SK-N-SH (cell line): ENCODE data around the gene ATP8B1. TPM values are rescaled to one million over a fixed set of nuclear protein-coding genes. Genes with fewer than 3 reads are reported as not detected.

Experiments
- CTCF ChIA-PET: fragments of 300-600, 350-600 bp; formaldehyde crosslinking; extraction: SDS; loops from one replicate; lab custom pipeline; 2021; lab: Yijun Ruan, JAX
- POLR2A ChIA-PET: fragments of 350-600 bp; sonication (Branson Sonifier 250); formaldehyde crosslinking; extraction: SDS; loops from one replicate; lab custom pipeline; 2020; ENCODE audit warnings: antibody characterized with exemption, inconsistent platforms; lab: Yijun Ruan, JAX
- DNase-seq: peaks from one replicate; pipeline ENCODE4 v3.0.0; 2012
- H2AFZ ChIP-seq: fragments of 200-600 bp; sonication (generic); 2 replicates; pipeline ENCODE4 v1.8.1; 2016; ENCODE audit warnings: antibody characterized with exemption, mild to moderate bottlenecking, low read depth
- H3F3A ChIP-seq: fragments of 200-600 bp; sonication (generic); replicated peaks from 2 replicates; pipeline ENCODE3; 2016; ENCODE audit warnings: antibody characterized with exemption, mild to moderate bottlenecking; ENCODE audit not compliant: insufficient read depth
- H3K27ac ChIP-seq, 2 experiments: fragments of 200-500 bp in 1 of 2; fragments of 200-600 bp in 1 of 2; sonication (Bioruptor generic) in 1 of 2; sonication (generic), shearing (Covaris generic) in 1 of 2; 2 replicates each; pipeline versions ENCODE4 v1.5.1 to v1.6.1; 2014 to 2016; ENCODE audit warnings: low read depth in 2 of 2, inconsistent platforms in 1 of 2, low read length in 1 of 2, mild to moderate bottlenecking in 1 of 2, mixed read lengths in 1 of 2
- H3K27me3 ChIP-seq: fragments of 200-600 bp; sonication (generic), shearing (Covaris generic); 2 replicates; pipeline ENCODE4 v1.6.1; 2016; ENCODE audit warnings: mixed run types; ENCODE audit not compliant: insufficient read depth
- H3K36me3 ChIP-seq, 2 experiments: fragments of 200-500 bp in 1 of 2; fragments of 200-600 bp in 1 of 2; sonication (Bioruptor generic) in 1 of 2; sonication (generic) in 1 of 2; replicated peaks in 1 of 2; 2 replicates each; pipeline versions ENCODE3 to v1.5.1; 2014 to 2016; ENCODE audit warnings: low read length in 1 of 2, mild to moderate bottlenecking in 1 of 2; ENCODE audit not compliant: insufficient read depth in 2 of 2, control insufficient read depth in 1 of 2
- H3K4me1 ChIP-seq, 2 experiments: fragments of 200-500 bp in 1 of 2; fragments of 200-600 bp in 1 of 2; sonication (Bioruptor generic) in 1 of 2; sonication (generic), shearing (Covaris generic) in 1 of 2; 2 replicates each; pipeline versions ENCODE4 v1.5.1 to v1.6.1; 2014 to 2016; ENCODE audit warnings: low read depth in 1 of 2, low read length in 1 of 2, mixed run types in 1 of 2; ENCODE audit not compliant: insufficient read depth in 2 of 2, control insufficient read depth in 1 of 2
- H3K4me2 ChIP-seq: fragments of 200-600 bp; sonication (generic), shearing (Covaris generic); 2 replicates; pipeline ENCODE4 v1.6.1; 2017; ENCODE audit warnings: mixed run types
- H3K4me3 ChIP-seq, 2 experiments: fragments of 200-500 bp in 1 of 2; fragments of 200-600 bp in 1 of 2; sonication (Bioruptor generic) in 1 of 2; sonication (generic), shearing (Covaris generic) in 1 of 2; 2 replicates each; pipeline versions ENCODE4 v1.5.1 to v1.8.1; 2014 to 2016; ENCODE audit warnings: low read depth in 2 of 2, inconsistent platforms in 1 of 2, low read length in 1 of 2, mild to moderate bottlenecking in 1 of 2, mixed read lengths in 1 of 2, moderate library complexity in 1 of 2
- H3K79me2 ChIP-seq: fragments of 200-600 bp; sonication (generic); 2 replicates; pipeline ENCODE4 v1.8.1; 2017; ENCODE audit warnings: mild to moderate bottlenecking; ENCODE audit not compliant: insufficient read depth
- H3K9ac ChIP-seq: fragments of 200-600 bp; sonication (generic); 2 replicates; pipeline ENCODE4 v1.6.1; 2017; ENCODE audit warnings: mixed run types
- H3K9me2 ChIP-seq: fragments of 200-600 bp; sonication (generic); 2 replicates; pipeline ENCODE4 v1.6.1; 2017; ENCODE audit warnings: mixed run types
- H3K9me3 ChIP-seq: fragments of 200-600 bp; sonication (generic); 2 replicates; pipeline ENCODE4 v1.6.1; 2017; ENCODE audit warnings: mixed run types, mild to moderate bottlenecking, moderate library complexity
- H4K20me1 ChIP-seq: fragments of 200-600 bp; sonication (generic); 2 replicates; pipeline ENCODE4 v1.6.1; 2017; ENCODE audit warnings: mild to moderate bottlenecking, mixed run types; ENCODE audit not compliant: insufficient read depth
- ELF1 ChIP-seq: IDR thresholded peaks from 2 replicates; pipeline ENCODE4 v1.4.0; 2012
- EZH2phosphoT487 ChIP-seq: fragments of 200-600 bp; sonication (generic); IDR thresholded peaks from 2 replicates; pipeline ENCODE4 v1.6.1; 2017; ENCODE audit warnings: low read depth, mixed run types, mild to moderate bottlenecking, antibody characterized with exemption, moderate library complexity, borderline replicate concordance
- FOXJ3 ChIP-seq: sonication (generic); formaldehyde crosslinking; IDR thresholded peaks from 2 replicates; pipeline ENCODE4 v1.5.1; 2020; ENCODE audit warnings: mild to moderate bottlenecking, missing genetic modification reagents
- MAX ChIP-seq: IDR thresholded peaks from 2 replicates; pipeline ENCODE4 v1.4.0; 2012; ENCODE audit warnings: low read depth
- MXI1 ChIP-seq: IDR thresholded peaks from 2 replicates; pipeline ENCODE4 v1.6.1; 2012; ENCODE audit warnings: mild to moderate bottlenecking, low read depth, low read length, improper control_type of control experiment
- RCOR1 ChIP-seq: fragments of 150-350 bp; IDR thresholded peaks from 2 replicates; pipeline ENCODE4 v1.6.1; 2017; ENCODE audit warnings: antibody characterized with exemption, low read length
- REST ChIP-seq: IDR thresholded peaks from 2 replicates; pipeline ENCODE4 v1.6.1; 2012; ENCODE audit warnings: mild to moderate bottlenecking, low read depth, low read length, moderate library complexity
- RXRA ChIP-seq: IDR thresholded peaks from 2 replicates; pipeline ENCODE4 v1.4.0; 2012; ENCODE audit warnings: low read depth, mild to moderate bottlenecking, borderline replicate concordance
- SIN3A ChIP-seq: IDR thresholded peaks from 2 replicates; pipeline ENCODE4 v1.6.1; 2012; ENCODE audit warnings: low read depth, mild to moderate bottlenecking, low read length, moderate library complexity, borderline replicate concordance
- TAF1 ChIP-seq: IDR thresholded peaks from 2 replicates; pipeline ENCODE4 v1.6.1; 2012; ENCODE audit warnings: low read depth, mild to moderate bottlenecking, low read length, moderate library complexity, borderline replicate concordance
- TCF12 ChIP-seq: IDR thresholded peaks from 2 replicates; pipeline ENCODE4 v1.4.0; 2012
- USF1 ChIP-seq: IDR thresholded peaks from 2 replicates; pipeline ENCODE4 v1.4.0; 2012; ENCODE audit warnings: low read depth, borderline replicate concordance
- USF2 ChIP-seq: fragments of 150-350 bp; IDR thresholded peaks from 2 replicates; pipeline ENCODE4 v1.6.1; 2017; ENCODE audit warnings: antibody characterized with exemption, low read length, low read depth, borderline replicate concordance
- YY1 ChIP-seq: IDR thresholded peaks from 2 replicates; pipeline ENCODE4 v1.4.0; 2012; ENCODE audit warnings: low read depth, mild to moderate bottlenecking
- ZBTB33 ChIP-seq: IDR thresholded peaks from 2 replicates; pipeline ENCODE4 v1.4.0; 2012; ENCODE audit warnings: low read depth, borderline replicate concordance
- WGBS: methylation state at CpG from one replicate; pipeline ENCODE4 v1.1.6; 2017; ENCODE audit warnings: low lambda C conversion rate; 5-methylcytosine and 5-hydroxymethylcytosine counted together
- polyA plus RNA-seq, 3 experiments: library from polyadenylated mRNA; depleted of rRNA; stranded (reverse); fragments of >200 nt; gene quantifications; 2 replicates each; pipeline ENCODE4 v1.2.3, GENCODE V29; 2012

The ATP8B1 gene
- polyA plus RNA-seq, 1 of the 3 experiments (the other 2 are of a cell fraction), result 43.8 TPM

GRCh38 chr18:57805117-57805516 lies 2.0 kb upstream of the ATP8B1 start:
- Histone ChIP-seq H3K27ac (peak overlapping the region in 1 of 2 experiments; percentile 100; a peak in 1 of 4 replicates), H3K27me3 (no peaks in the 10 kb centered on the region), H3K36me3 (peaks cover 0 to 7% of the 10 kb centered on the region in 2 experiments), H2AFZ (no peak overlapping the region), H3K79me2 (peaks cover 52% of the 10 kb centered on the region), H3K4me2 (no peak overlapping the region), H3F3A (peaks cover 44% of the 10 kb centered on the region), H3K4me1 (peaks cover 10 to 36% of the 10 kb centered on the region in 2 experiments), H3K4me3 (no peak overlapping the region), H3K9me3 (no peaks in the 10 kb centered on the region), H4K20me1 (peaks cover 21% of the 10 kb centered on the region), H3K9me2 (no peaks in the 10 kb centered on the region), H3K9ac (no peak overlapping the region)
- no peak for TF ChIP-seq EZH2phosphoT487
- no peak for TF ChIP-seq TCF12
- TF ChIP-seq RCOR1, result no peak
- no peak for TF ChIP-seq ZBTB33
- no peak for TF ChIP-seq REST
- no peak for TF ChIP-seq MXI1
- DNase-seq, result no peak
- ChIA-PET POLR2A (no interaction called here), CTCF (no interaction called here)
- 100% methylated on average over 6 of the region's 6 CpGs for WGBS

GRCh38 chr18:57804557-57804956 lies 1.4 kb upstream of the ATP8B1 start:
- peaks cover 27% of the 10 kb centered on the region for H4K20me1 ChIP-seq
- CTCF ChIA-PET, result interaction anchor here (0.8 kb wide), 1 partner anchor 239 kb away, joined by 3 read pairs; the partner anchor contains the start of gene NEDD4L
- H3K9ac ChIP-seq, result no peak overlapping the region
- H3K36me3 ChIP-seq, result peaks cover 0 to 7% of the 10 kb centered on the region in 2 experiments
- WGBS, result 92% methylated on average over 6 of the region's 6 CpGs
- H3K4me3 ChIP-seq, result no peak overlapping the region
- no peak overlapping the region for H3K27ac ChIP-seq
- no peak overlapping the region for H2AFZ ChIP-seq
- no peaks in the 10 kb centered on the region for H3K27me3 ChIP-seq
- DNase-seq, result no peak
- no peaks in the 10 kb centered on the region for H3K9me3 ChIP-seq
- peaks cover 41% of the 10 kb centered on the region for H3F3A ChIP-seq
- H3K79me2 ChIP-seq, result peaks cover 58% of the 10 kb centered on the region
- no peak overlapping the region for H3K4me2 ChIP-seq
- H3K9me2 ChIP-seq, result no peaks in the 10 kb centered on the region
- POLR2A ChIA-PET, result no interaction called here
- H3K4me1 ChIP-seq, result peaks cover 10 to 33% of the 10 kb centered on the region in 2 experiments
- TF ChIP-seq YY1 (no peak), SIN3A (no peak), USF2 (no peak), FOXJ3 (CRISPR knock-in tag) (no peak), USF1 (no peak), REST (no peak), ELF1 (no peak), RXRA (no peak), TAF1 (no peak), MAX (no peak), RCOR1 (no peak)
